Vagina (tissue), 2 donors: ENCODE data around the gene AOX1.

Experiments used
- CTCF ChIP-seq, 3 experiments: fragments of 450-650 bp in 2 of 3; fragments of 200-600 bp in 1 of 3; sonication (generic) in 1 of 3; IDR thresholded peaks; one replicate each; pipeline ENCODE4 v1.5.1; 2017 to 2019; ENCODE audit warnings: antibody characterized with exemption in 3 of 3, mild to moderate bottlenecking in 2 of 3, moderate library complexity in 2 of 3
- POLR2A ChIP-seq, 2 donors: fragments of 450-650 bp; IDR thresholded peaks; one replicate each; pipeline ENCODE4 v1.6.1; 2017; ENCODE audit warnings: antibody characterized with exemption in 2 of 2, mild to moderate bottlenecking in 2 of 2, moderate library complexity in 2 of 2

GRCh38 chr2:200669308-200669707, 83.5 kb downstream of the AOX1 start:
- TF ChIP-seq CTCF (IDR thresholded peaks at IDR 0.05) = no peak
- TF ChIP-seq POLR2A (IDR thresholded peaks at IDR 0.05) = no peak
